Activated CD8-positive, alpha-beta memory T cell treated with anti-CD3 and anti-CD28 coated beads for 36 hours (primary cell): ENCODE measurements around the gene FSCB. TPM values are rescaled to one million over a fixed set of nuclear protein-coding genes. Genes with fewer than 3 reads are reported as not detected.
"Not testable (repeated sequence)": the region's sequence is repeated elsewhere in the genome, so short reads cannot be mapped to it uniquely, and the experiment has no call there.

Experiments used
- CTCF ChIA-PET: fragments of 350-600 bp; sonication (Branson Sonifier 250); formaldehyde crosslinking; loops from one replicate; lab custom pipeline; 2021; ENCODE audit warnings: antibody characterized with exemption; lab: Charles Lee
- POLR2A ChIA-PET: fragments of 350-600 bp; sonication (Branson Sonifier 250); formaldehyde crosslinking; loops from one replicate; lab custom pipeline; 2021; ENCODE audit warnings: antibody characterized with exemption; lab: Charles Lee
- total RNA-seq, 2 experiments: library from RNA; stranded (reverse); gene quantifications; one replicate each; pipeline ENCODE4 v1.2.3, GENCODE V29; 2021

FSCB gene
- total RNA-seq = not detected

DNA sequence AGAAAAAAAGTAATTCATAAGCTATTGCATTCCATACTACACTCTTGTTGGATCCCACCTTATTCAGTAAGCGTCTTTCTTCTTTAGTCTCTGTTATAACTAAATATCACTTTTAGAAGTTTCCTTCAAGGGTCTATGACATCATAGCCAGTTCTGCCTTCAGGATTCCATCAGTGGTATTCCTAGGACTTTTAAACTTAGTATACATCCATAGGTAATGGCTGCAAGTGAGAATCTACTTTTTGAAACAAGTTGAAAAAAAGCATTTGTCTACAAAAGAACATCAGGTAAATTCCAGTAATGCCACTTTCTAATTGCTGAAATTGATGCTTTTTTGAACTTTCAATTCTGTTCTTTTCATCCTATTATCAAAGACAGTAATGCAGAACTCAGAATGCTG lies at the start of gene FSCB:
Gene FSCB (minus strand): TSS at position 101 of the 400 bp plus-strand sequence. CDS start 296 bp downstream, outside the sequence.
- POLR2A ChIA-PET = no interaction called here
- CTCF ChIA-PET = no interaction called here

- POLR2A ChIA-PET = no interaction called here
- CTCF ChIA-PET = no interaction called here
These were observed 24.6 kb upstream of the FSCB start for GRCh38 chr14:44531658-44532057.

DNA sequence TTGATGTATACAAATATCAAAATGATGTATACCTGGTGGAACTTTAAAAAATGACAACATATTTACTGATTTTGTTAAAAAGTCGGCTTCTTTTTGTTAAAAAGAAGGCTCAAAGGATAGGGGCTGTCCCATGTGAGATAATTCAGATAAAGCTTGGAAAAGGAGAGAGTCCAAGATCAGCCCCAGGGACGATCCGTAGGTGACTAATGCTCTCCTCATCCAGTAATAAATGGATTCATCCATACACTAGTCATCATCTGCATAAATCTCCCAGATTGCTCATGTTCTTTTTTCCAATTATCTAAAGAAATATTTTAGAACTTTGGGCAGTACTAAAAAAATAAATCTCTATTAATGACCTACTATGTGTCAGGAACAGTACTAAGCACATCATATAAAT lies 23.4 kb upstream of the FSCB start:
- CTCF ChIA-PET = no interaction called here

DNA sequence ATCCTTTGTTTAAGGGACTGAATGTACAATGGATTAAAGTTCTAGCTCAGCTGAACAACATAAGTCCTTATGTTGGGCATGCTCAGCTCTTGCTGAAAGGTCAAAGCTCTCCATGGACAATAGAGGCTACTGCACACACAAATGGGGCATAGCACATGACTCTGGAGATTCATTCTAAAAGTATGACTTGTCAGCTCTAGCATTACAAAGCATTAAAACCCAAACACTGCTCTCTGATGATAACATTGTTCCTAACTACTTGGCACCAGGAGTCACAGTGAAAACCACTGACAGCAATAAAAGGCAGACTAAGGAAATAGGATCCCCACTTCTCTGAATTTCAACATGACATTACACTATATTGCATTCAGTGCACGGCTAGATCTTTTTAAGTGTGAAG lies 21.9 kb upstream of the FSCB start:
- CTCF ChIA-PET = no interaction called here
- POLR2A ChIA-PET = no interaction called here

More for the DNA sequence above, 23.4 kb upstream of the FSCB start:
- POLR2A ChIA-PET = no interaction called here

GRCh38 chr14:44528180-44528579 lies 21.1 kb upstream of the FSCB start:
- POLR2A ChIA-PET = no interaction called here
- CTCF ChIA-PET = no interaction called here

GRCh38 chr14:44525237-44525636 lies 18.2 kb upstream of the FSCB start:
- ChIA-PET POLR2A (no interaction called here), CTCF (no interaction called here)

DNA sequence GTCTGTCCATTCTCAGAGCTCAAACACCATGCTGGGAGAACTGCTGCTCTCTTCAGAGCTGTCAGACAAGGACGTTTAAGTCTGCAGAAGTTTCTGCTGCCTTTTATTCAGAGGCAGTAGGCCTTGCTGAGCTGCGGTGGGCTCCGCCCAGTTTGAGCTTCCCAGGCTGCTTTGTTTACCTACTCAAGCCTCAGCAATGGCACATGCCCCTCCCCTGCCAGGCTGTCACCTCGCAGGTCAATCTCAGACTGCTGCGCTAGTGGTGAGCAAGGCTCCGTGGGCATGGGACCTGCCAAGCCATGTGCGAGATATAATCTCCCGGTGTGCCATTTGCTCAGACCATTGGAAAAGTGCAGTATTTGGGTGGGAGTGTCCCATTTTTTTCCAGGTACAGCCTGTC lies 8.6 kb upstream of the FSCB start:
- CTCF ChIA-PET, POLR2A ChIA-PET: not testable (repeated sequence)

DNA sequence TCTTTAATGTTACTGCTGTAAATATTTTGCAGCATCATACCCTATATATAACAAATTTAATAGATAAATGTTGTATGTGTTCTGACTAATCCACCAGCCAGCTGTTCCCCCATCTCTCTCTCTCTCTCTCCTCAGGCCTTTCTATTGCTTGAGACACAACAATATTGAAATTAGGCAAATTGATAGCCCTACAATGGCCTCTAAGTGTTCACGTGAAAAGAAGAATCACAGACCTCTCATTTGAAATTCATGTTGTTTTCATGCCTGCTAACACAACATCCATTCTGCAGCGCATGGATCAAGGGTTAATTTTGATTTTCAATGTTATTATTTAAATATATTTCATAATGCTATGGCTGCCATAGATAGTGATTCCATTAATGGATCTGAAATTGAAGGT lies 1.8 kb upstream of the FSCB start:
- POLR2A ChIA-PET = no interaction called here
- CTCF ChIA-PET = no interaction called here

GRCh38 chr14:44505588-44505987 lies 1.5 kb downstream of the FSCB start:
- ChIA-PET POLR2A (no interaction called here), CTCF (no interaction called here)

GRCh38 chr14:44497148-44497547 lies 9.9 kb downstream of the FSCB start:
- ChIA-PET CTCF (no interaction called here), POLR2A (no interaction called here)

DNA sequence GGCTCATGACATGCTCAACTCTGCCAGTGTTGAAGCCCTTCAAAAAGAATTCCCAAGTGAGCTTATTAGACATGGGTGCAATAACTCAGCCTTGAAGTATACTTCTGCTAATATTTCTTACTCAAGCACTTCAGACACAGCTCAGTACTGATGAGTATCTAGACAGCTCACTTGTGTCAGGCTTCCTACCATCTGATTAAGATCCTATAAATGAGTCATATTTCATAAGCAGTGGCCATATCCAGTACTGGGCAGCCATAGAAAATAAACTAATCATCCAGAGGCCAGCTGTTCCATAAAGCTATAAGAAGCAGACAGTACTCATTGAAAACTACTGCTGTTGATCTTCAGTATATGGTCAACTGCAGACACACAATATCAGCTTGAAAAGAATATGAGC lies 12.9 kb downstream of the FSCB start:
- POLR2A ChIA-PET = no interaction called here
- CTCF ChIA-PET = no interaction called here

DNA sequence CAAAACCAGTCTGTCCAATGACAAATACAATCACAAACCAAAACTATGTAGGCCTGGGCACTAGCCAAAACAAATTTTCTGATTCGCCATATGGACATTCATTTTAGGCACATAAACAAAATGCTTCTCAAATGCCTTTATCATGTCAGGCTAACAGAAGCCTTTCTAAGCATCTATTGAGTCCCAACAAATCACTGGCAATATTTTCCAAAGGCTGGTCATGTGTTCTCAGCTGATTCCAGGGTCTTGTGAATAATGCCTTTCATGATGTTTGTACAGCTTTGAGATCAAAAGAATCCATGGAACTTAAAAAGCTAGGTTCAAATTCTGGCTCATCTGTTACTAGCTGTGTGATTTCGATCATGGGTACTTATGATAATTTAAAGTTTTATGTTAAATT lies 16.1 kb downstream of the FSCB start:
- ChIA-PET CTCF (no interaction called here), POLR2A (no interaction called here)

DNA sequence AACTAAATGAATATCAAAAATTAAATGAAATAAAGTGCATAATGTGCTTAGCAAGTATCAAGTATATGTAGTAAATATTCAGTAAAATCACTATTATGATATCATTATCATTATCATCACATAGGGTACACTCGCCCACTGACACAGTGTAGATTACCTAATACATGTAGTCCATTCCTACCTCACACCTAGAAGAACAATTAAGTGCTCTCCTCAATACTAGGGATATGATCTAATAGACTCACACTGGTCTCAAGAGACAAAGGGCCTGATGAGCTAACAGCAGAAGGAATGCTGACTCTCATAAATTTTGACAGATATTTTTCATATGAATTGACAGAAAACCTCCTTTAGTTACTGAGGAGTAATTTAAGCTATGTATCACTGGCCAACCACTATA lies 29.1 kb downstream of the FSCB start:
- POLR2A ChIA-PET = no interaction called here

DNA sequence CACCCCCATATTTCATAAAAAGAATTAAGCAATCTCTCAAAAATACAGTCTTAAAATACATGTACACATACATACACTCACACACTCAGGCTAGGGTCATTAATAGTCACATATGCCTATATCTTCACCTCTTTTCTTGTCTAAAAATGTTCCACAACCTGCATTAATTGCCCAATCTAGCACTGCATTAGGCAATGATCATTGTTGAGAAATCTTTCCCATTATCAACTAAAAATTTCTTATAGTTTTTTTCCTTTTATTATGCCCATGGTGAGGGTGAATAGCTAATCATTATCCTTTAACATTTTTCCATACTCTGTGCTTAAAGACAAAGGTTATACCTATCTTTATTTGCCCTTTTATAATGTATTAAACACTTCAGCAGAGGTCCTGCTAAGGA lies 38.3 kb downstream of the FSCB start:
- CTCF ChIA-PET = no interaction called here
- POLR2A ChIA-PET = no interaction called here

More for the DNA sequence above, 29.1 kb downstream of the FSCB start:
- CTCF ChIA-PET = no interaction called here

GRCh38 chr14:44463356-44464004 lies 43.6 kb downstream of the FSCB start:
- CTCF ChIA-PET = no interaction called here
- POLR2A ChIA-PET = no interaction called here

- ChIA-PET CTCF (no interaction called here), POLR2A (no interaction called here)
These were observed 44.7 kb downstream of the FSCB start for GRCh38 chr14:44462381-44462780.

- POLR2A ChIA-PET = no interaction called here
- CTCF ChIA-PET = no interaction called here
These were observed 45.3 kb downstream of the FSCB start for GRCh38 chr14:44461811-44462210.
